ENCODE measurements around the gene HSPA4.
"Not testable (repeated sequence)": the region's sequence is repeated elsewhere in the genome, so short reads cannot be mapped to it uniquely, and the experiment has no call there.

HSPA4 gene

GRCh38 chr5:133124891-133125290 lies 73.1 kb downstream of the HSPA4 start:
- DNase-seq (ENCODE audit: low spot score): no peak

- DNase-seq (ENCODE audit: low spot score): no peak
Observed at GRCh38 chr5:133128066-133128465, 76.3 kb downstream of the HSPA4 start.

- DNase-seq (ENCODE audit: low spot score): no peak
Observed at GRCh38 chr5:133129289-133129688, 77.5 kb downstream of the HSPA4 start.

- DNase-seq (ENCODE audit: low spot score): no peak
Observed at GRCh38 chr5:133129950-133130349, 78.1 kb downstream of the HSPA4 start.

GRCh38 chr5:133130387-133131118 lies 78.7 kb downstream of the HSPA4 start:
- no peak for DNase-seq (ENCODE audit: low spot score)

GRCh38 chr5:133132717-133133116 lies 80.9 kb downstream of the HSPA4 start:
- no peak for DNase-seq (ENCODE audit: low spot score)

GRCh38 chr5:133133241-133133640 lies 81.4 kb downstream of the HSPA4 start:
- DNase-seq (ENCODE audit: low spot score): not testable (repeated sequence)

GRCh38 chr5:133136890-133137289 lies 85.1 kb downstream of the HSPA4 start:
- DNase-seq (ENCODE audit: low spot score): not testable (repeated sequence)

- no peak for DNase-seq (ENCODE audit: low spot score)
Observed at GRCh38 chr5:133140311-133140710, 88.5 kb downstream of the HSPA4 start.

- no peak for DNase-seq (ENCODE audit: low spot score)
Observed at GRCh38 chr5:133141746-133142145, 89.9 kb downstream of the HSPA4 start.

- DNase-seq (ENCODE audit: low spot score): no peak
Observed at GRCh38 chr5:133142782-133143181, 91.0 kb downstream of the HSPA4 start.

GRCh38 chr5:133144245-133144981 lies 92.6 kb downstream of the HSPA4 start:
- no peak for DNase-seq (ENCODE audit: low spot score)

GRCh38 chr5:133145436-133146170 lies 93.8 kb downstream of the HSPA4 start:
- no peak for DNase-seq (ENCODE audit: low spot score)

- no peak for DNase-seq (ENCODE audit: low spot score)
Observed at GRCh38 chr5:133147411-133147810, 95.6 kb downstream of the HSPA4 start.

- no peak for DNase-seq (ENCODE audit: low spot score)
Observed at GRCh38 chr5:133147815-133148567, 96.2 kb downstream of the HSPA4 start.

GRCh38 chr5:133149345-133149744 lies 97.5 kb downstream of the HSPA4 start:
- no peak for DNase-seq (ENCODE audit: low spot score)

- no peak for DNase-seq (ENCODE audit: low spot score)
Observed at GRCh38 chr5:133150909-133151544, 99.2 kb downstream of the HSPA4 start.

- DNase-seq (ENCODE audit: low spot score): no peak
Observed at GRCh38 chr5:133154274-133155075, 102.7 kb downstream of the HSPA4 start.

- no peak for DNase-seq (ENCODE audit: low spot score)
Observed at GRCh38 chr5:133155326-133155969, 103.6 kb downstream of the HSPA4 start.
